HCT116 (cell line): ENCODE measurements around the gene AQP4. TPM values are rescaled to one million over a fixed set of nuclear protein-coding genes. Genes with fewer than 3 reads are reported as not detected.

ENCODE experiments used
- ATAC-seq: fragments of 200-7000 bp; cut with Tn5 transposase; 2 replicates; pipeline ENCODE4 v1.9.1; 2020; ENCODE audit warnings: mild to moderate bottlenecking, moderate library complexity
- BruUV-seq: library from RNA; stranded (reverse); fragments of 400-500 nt; replicated peaks from 2 replicates; lab custom pipeline; 2021; lab: Mats Ljungman, UMichigan
- CTCF ChIA-PET: fragments of 300-600 bp; sonication (Branson Sonifier 250); formaldehyde crosslinking; loops from one replicate; lab custom pipeline; 2021; ENCODE audit warnings: antibody characterized with exemption; lab: Charles Lee
- POLR2A ChIA-PET: fragments of 300-600, 350-600 bp; sonication (Branson Sonifier 250); formaldehyde crosslinking; loops from one replicate; lab custom pipeline; 2021; ENCODE audit warnings: antibody characterized with exemption; lab: Charles Lee
- RAD21 ChIA-PET, 2 experiments: fragments of 300-600 bp; sonication (Branson Sonifier 250); formaldehyde crosslinking; loops; one replicate each; lab custom pipeline; 2023; ENCODE audit warnings: low total read pairs in 2 of 2; ENCODE audit not compliant: uncharacterized antibody in 2 of 2, unreplicated experiment in 2 of 2, low non-redundant PET in 1 of 2; lab: Charles Lee
- DNase-seq: peaks from one replicate; pipeline ENCODE4 v3.0.0-alpha.2; 2010; ENCODE audit warnings: low read depth, low spot score
- H2AFZ ChIP-seq: fragments of 200-600 bp; shearing (Covaris generic), sonication (generic); 2 replicates; pipeline ENCODE4 v1.6.1; 2017; ENCODE audit warnings: low read depth, mixed run types, mixed read lengths, antibody characterized with exemption, low read length; ENCODE audit not compliant: poor library complexity, severe bottlenecking
- H3K27ac ChIP-seq: 2 replicates; pipeline ENCODE4 v1.5.1; 2012; ENCODE audit warnings: low read depth, low read length
- H3K27me3 ChIP-seq: fragments of 200-600 bp; sonication (generic); 2 replicates; pipeline ENCODE4 v1.6.1; 2016; ENCODE audit warnings: mixed run types, low read length, mixed read lengths; ENCODE audit not compliant: insufficient read depth
- H3K36me3 ChIP-seq, 2 experiments: fragments of 200-500 bp in 1 of 2; fragments of 200-600 bp in 1 of 2; sonication (Bioruptor generic) in 1 of 2; sonication (generic) in 1 of 2; 2 replicates each; pipeline versions ENCODE4 v1.5.1 to v1.6.1; 2014 to 2016; ENCODE audit warnings: low read length in 2 of 2, inconsistent platforms in 1 of 2, mixed read lengths in 1 of 2, mixed run types in 1 of 2; ENCODE audit not compliant: insufficient read depth in 2 of 2, control insufficient read depth in 1 of 2
- H3K4me1 ChIP-seq, 2 experiments: fragments of 200-600 bp in 1 of 2; sonication (generic) in 1 of 2; 2 replicates each; pipeline versions ENCODE4 v1.5.1 to v1.6.1; 2012 to 2017; ENCODE audit warnings: low read length in 2 of 2, inconsistent platforms in 1 of 2, mild to moderate bottlenecking in 1 of 2, mixed read lengths in 1 of 2, mixed run types in 1 of 2, moderate library complexity in 1 of 2; ENCODE audit not compliant: insufficient read depth in 2 of 2, control insufficient read depth in 1 of 2
- H3K4me2 ChIP-seq: fragments of 200-600 bp; sonication (generic); 2 replicates; pipeline ENCODE4 v1.6.1; 2017; ENCODE audit warnings: mixed run types, low read length, mixed read lengths
- H3K4me3 ChIP-seq, 2 experiments: fragments of 200-600 bp in 1 of 2; sonication (generic) in 1 of 2; replicated peaks in 1 of 2; 2 replicates each; pipeline ENCODE4 v1.5.1; 2011 to 2016; ENCODE audit warnings: low read length in 2 of 2, control low read depth in 1 of 2, low read depth in 1 of 2, mild to moderate bottlenecking in 1 of 2, mixed read lengths in 1 of 2, mixed run types in 1 of 2
- H3K79me2 ChIP-seq: fragments of 200-600 bp; sonication (generic); 2 replicates; pipeline ENCODE4 v1.6.1; 2017; ENCODE audit warnings: mild to moderate bottlenecking, mixed run types, low read length, moderate library complexity, mixed read lengths; ENCODE audit not compliant: insufficient read depth
- H3K9ac ChIP-seq: fragments of 200-600 bp; sonication (generic); 2 replicates; pipeline ENCODE4 v1.6.1; 2016; ENCODE audit warnings: low read length, mixed read lengths
- H3K9me2 ChIP-seq: fragments of 200-600 bp; sonication (generic), shearing (Covaris generic); 2 replicates; pipeline ENCODE4 v1.6.1; 2017; ENCODE audit warnings: mixed run types, mild to moderate bottlenecking, moderate library complexity; ENCODE audit not compliant: insufficient read depth
- H3K9me3 ChIP-seq, 2 experiments: fragments of 200-500 bp in 1 of 2; fragments of 200-600 bp in 1 of 2; sonication (Bioruptor generic) in 1 of 2; sonication (generic) in 1 of 2; 2 replicates each; pipeline ENCODE4 v1.6.1; 2014 to 2017; ENCODE audit warnings: low read length in 2 of 2, mixed read lengths in 2 of 2, inconsistent platforms in 1 of 2, low read depth in 1 of 2, mild to moderate bottlenecking in 1 of 2, mixed run types in 1 of 2, moderate library complexity in 1 of 2; ENCODE audit not compliant: control insufficient read depth in 1 of 2, insufficient read depth in 1 of 2
- H4K20me1 ChIP-seq: fragments of 200-600 bp; sonication (generic), shearing (Covaris generic); 2 replicates; pipeline ENCODE4 v1.6.1; 2017; ENCODE audit warnings: mixed run types, mild to moderate bottlenecking, moderate library complexity; ENCODE audit not compliant: insufficient read depth
- CBX3 ChIP-seq: IDR thresholded peaks from 2 replicates; pipeline ENCODE4 v1.6.1; 2012; ENCODE audit warnings: low read depth
- CEBPB ChIP-seq: IDR thresholded peaks from 2 replicates; pipeline ENCODE4 v1.6.1; 2012; ENCODE audit warnings: low read depth
- EGR1 ChIP-seq: IDR thresholded peaks from 2 replicates; pipeline ENCODE4 v1.6.1; 2012; ENCODE audit warnings: low read depth
- ELF1 ChIP-seq: IDR thresholded peaks from 2 replicates; pipeline ENCODE4 v1.6.1; 2012; ENCODE audit warnings: low read depth, borderline replicate concordance
- EZH2 ChIP-seq: fragments of 200-600 bp; sonication (generic); IDR thresholded peaks from 2 replicates; pipeline ENCODE4 v1.6.1; 2017; ENCODE audit warnings: antibody characterized with exemption, mixed run types
- FOSL1 ChIP-seq: IDR thresholded peaks from 2 replicates; pipeline ENCODE4 v1.6.1; 2012; ENCODE audit warnings: low read depth
- JUND ChIP-seq: IDR thresholded peaks from 2 replicates; pipeline ENCODE4 v1.6.1; 2012
- POLR2A ChIP-seq: IDR thresholded peaks from 2 replicates; pipeline ENCODE4 v1.7.0; 2011; ENCODE audit warnings: borderline replicate concordance; ENCODE audit not compliant: insufficient read depth, insufficient read length; ENCODE audit errors: extremely low read depth
- POLR2AphosphoS5 ChIP-seq: IDR thresholded peaks from 2 replicates; pipeline ENCODE4 v1.6.1; 2011; ENCODE audit warnings: mild to moderate bottlenecking, low read depth, low read length, moderate library complexity
- RAD21 ChIP-seq: IDR thresholded peaks from 2 replicates; pipeline ENCODE4 v1.6.1; 2012; ENCODE audit warnings: low read depth, mild to moderate bottlenecking
- SIN3A ChIP-seq: IDR thresholded peaks from 2 replicates; pipeline ENCODE4 v1.6.1; 2012; ENCODE audit warnings: low read depth
- SP1 ChIP-seq: IDR thresholded peaks from 2 replicates; pipeline ENCODE4 v1.6.1; 2012; ENCODE audit warnings: low read depth
- TCF7L2 ChIP-seq: IDR thresholded peaks from 2 replicates; pipeline ENCODE4 v1.7.0; 2011; ENCODE audit warnings: borderline replicate concordance, inconsistent platforms; ENCODE audit not compliant: insufficient read depth, insufficient read length; ENCODE audit errors: extremely low read depth
- YY1 ChIP-seq: IDR thresholded peaks from 2 replicates; pipeline ENCODE4 v1.6.1; 2011; ENCODE audit warnings: low read length, low read depth, moderate library complexity, mild to moderate bottlenecking; ENCODE audit not compliant: insufficient replicate concordance; ENCODE audit errors: extremely low read depth
- ZFX ChIP-seq: fragments of 450-650 bp; IDR thresholded peaks from 2 replicates; pipeline ENCODE4 v1.6.1; 2017
- ZNF274 ChIP-seq: fragments of 200-500 bp; sonication (Bioruptor generic); IDR thresholded peaks from 2 replicates; pipeline ENCODE4 v1.6.1; 2014; ENCODE audit warnings: mild to moderate bottlenecking, low read depth, low read length, inconsistent platforms
- intact Hi-C: fragments of 100-400 bp; cut with micrococcal nuclease; formaldehyde crosslinking; loops from 2 replicates; pipeline ENCODE4 v1.10.0; 2022
- total RNA-seq: library from RNA; stranded (reverse); gene quantifications from one replicate; pipeline ENCODE4 v1.2.1, GENCODE V29; 2021; ENCODE audit not compliant: unreplicated experiment
- TF ChIP-seq, protein P1 (sequence below), 3 experiments: fragments of 200-600 bp in 1 of 3; sonication (generic) in 1 of 3; IDR thresholded peaks in 2 of 3; conservative IDR thresholded peaks in 1 of 3; 2 replicates each; pipeline ENCODE4 v1.5.1; 2012 to 2017; ENCODE audit warnings: low read depth in 2 of 3, low read length in 2 of 3, antibody characterized with exemption in 1 of 3, borderline replicate concordance in 1 of 3, control low read depth in 1 of 3, mild to moderate bottlenecking in 1 of 3, mixed read lengths in 1 of 3, mixed run types in 1 of 3, moderate library complexity in 1 of 3; ENCODE audit not compliant: insufficient read depth in 1 of 3
- TF ChIP-seq, protein P2 (sequence below): IDR thresholded peaks from 2 replicates; pipeline ENCODE4 v1.6.1; 2011; ENCODE audit warnings: mild to moderate bottlenecking, low read length, moderate library complexity; ENCODE audit not compliant: insufficient replicate concordance; ENCODE audit errors: extremely low read depth

The AQP4 gene
- total RNA-seq, 1 experiment from 2014 or later, result 0.07 TPM

DNA sequence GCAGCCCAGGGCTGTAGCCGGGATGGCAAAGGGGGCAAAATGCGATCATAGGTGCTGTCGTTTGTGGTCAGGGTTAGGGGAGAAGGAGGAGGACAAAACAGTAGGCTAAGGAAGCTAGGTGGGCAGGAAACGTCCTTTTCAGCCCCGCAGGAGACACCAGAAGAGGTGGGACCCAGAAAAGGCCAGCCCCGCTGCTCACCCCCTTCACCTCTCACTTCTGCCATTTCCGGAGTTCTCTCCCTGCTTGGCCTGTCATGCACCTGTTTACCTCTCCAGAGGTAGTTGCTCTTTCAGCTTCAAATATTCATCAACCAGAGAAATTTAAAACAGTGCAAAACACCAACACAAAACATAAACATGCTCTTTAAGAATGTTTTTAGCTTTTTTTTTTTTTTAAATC lies 849 bp downstream of the AQP4 start:
- ChIA-PET CTCF (no interaction called here), RAD21 (no interaction called here), POLR2A (interaction anchor here (0.6 kb wide), 1 partner anchor 16 kb away, joined by 4 read pairs; no protein-coding TSS in a partner anchor)
- BruUV-seq, result no TSS peak
- Histone ChIP-seq H2AFZ (no peak overlapping the region), H3K79me2 (no peaks in the 10 kb centered on the region), H3K4me2 (no peak overlapping the region), H3K27me3 (peaks cover 18% of the 10 kb centered on the region), H3K27ac (no peak overlapping the region), H3K4me3 (no peak overlapping the region), H3K9me2 (no peaks in the 10 kb centered on the region), H4K20me1 (no peaks in the 10 kb centered on the region), H3K36me3 (no peaks in the 10 kb centered on the region), H3K4me1 (peaks cover 0 to 6% of the 10 kb centered on the region in 2 experiments; a peak in 2 of 4 replicates), H3K9me3 (no peaks in the 10 kb centered on the region), H3K9ac (no peak overlapping the region)
- no peak for DNase-seq
- intact Hi-C loops, result no loop called here
- ATAC-seq, result no peak
- TF ChIP-seq POLR2A (no peak), EGR1 (no peak), ELF1 (no peak), SP1 (no peak), RAD21 (no peak), FOSL1 (no peak), EZH2 (no peak), CEBPB (no peak), TCF7L2 (no peak)

DNA sequence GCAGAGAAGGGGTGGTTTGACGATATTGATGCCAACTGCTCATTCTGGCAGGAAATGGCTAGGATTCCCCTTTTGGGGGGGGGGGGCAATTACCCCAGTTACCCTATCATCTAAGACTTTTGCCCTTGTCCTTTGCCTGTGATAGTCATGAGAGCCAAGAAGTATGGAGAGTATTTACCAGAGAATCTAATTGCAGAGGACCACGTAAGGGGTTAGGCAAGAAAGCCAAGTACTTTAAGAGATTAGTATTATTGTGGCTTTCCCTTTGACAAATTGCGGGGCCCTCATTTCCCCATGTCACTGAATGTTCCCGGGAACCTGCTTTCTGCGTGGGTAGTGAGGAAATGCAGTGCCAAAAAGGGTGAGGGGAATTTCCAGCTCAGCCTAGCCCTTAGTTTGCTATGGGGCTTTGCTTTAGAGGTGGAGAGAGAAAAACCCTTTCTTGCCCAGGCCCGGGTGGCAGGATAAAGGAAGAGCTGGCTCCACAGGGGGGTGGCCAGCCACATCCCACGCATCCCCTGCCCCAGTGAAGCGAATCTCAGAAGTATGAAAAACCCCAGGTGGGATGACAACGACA lies 1.5 kb downstream of the AQP4 start:
- DNase-seq (no peak), ATAC-seq (no peak)
- no peaks in the 10 kb centered on the region for H3K36me3 ChIP-seq
- no peak overlapping the region for H3K4me2 ChIP-seq
- ChIA-PET RAD21 (no interaction called here), POLR2A (no interaction called here), CTCF (no interaction called here)
- peaks cover 0 to 6% of the 10 kb centered on the region in 2 experiments; a peak in 2 of 4 replicates for H3K4me1 ChIP-seq
- peaks cover 17% of the 10 kb centered on the region for H3K27me3 ChIP-seq
- no peaks in the 10 kb centered on the region for H3K9me3 ChIP-seq
- intact Hi-C loops, result no loop called here
- H3K4me3 ChIP-seq, result no peak overlapping the region
- H3K9ac ChIP-seq, result no peak overlapping the region
- no peaks in the 10 kb centered on the region for H3K9me2 ChIP-seq
- TF ChIP-seq, protein P1, sequence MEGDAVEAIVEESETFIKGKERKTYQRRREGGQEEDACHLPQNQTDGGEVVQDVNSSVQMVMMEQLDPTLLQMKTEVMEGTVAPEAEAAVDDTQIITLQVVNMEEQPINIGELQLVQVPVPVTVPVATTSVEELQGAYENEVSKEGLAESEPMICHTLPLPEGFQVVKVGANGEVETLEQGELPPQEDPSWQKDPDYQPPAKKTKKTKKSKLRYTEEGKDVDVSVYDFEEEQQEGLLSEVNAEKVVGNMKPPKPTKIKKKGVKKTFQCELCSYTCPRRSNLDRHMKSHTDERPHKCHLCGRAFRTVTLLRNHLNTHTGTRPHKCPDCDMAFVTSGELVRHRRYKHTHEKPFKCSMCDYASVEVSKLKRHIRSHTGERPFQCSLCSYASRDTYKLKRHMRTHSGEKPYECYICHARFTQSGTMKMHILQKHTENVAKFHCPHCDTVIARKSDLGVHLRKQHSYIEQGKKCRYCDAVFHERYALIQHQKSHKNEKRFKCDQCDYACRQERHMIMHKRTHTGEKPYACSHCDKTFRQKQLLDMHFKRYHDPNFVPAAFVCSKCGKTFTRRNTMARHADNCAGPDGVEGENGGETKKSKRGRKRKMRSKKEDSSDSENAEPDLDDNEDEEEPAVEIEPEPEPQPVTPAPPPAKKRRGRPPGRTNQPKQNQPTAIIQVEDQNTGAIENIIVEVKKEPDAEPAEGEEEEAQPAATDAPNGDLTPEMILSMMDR (IDR thresholded peaks at IDR 0.05 in 2 of 3, conservative IDR thresholded peaks at IDR 0.05 in 1 of 3; ENCODE audit: borderline replicate concordance in 1 of 3, insufficient read depth in 1 of 3, low read depth in 2 of 3, low read length in 2 of 3), result no peak
- TF ChIP-seq SIN3A (no peak), EZH2 (no peak), JUND (no peak), ZNF274 (no peak), CEBPB (no peak), YY1 (no peak), ZFX (no peak), CBX3 (no peak), FOSL1 (no peak), EGR1 (no peak), POLR2AphosphoS5 (no peak)
- TF ChIP-seq, protein P2, sequence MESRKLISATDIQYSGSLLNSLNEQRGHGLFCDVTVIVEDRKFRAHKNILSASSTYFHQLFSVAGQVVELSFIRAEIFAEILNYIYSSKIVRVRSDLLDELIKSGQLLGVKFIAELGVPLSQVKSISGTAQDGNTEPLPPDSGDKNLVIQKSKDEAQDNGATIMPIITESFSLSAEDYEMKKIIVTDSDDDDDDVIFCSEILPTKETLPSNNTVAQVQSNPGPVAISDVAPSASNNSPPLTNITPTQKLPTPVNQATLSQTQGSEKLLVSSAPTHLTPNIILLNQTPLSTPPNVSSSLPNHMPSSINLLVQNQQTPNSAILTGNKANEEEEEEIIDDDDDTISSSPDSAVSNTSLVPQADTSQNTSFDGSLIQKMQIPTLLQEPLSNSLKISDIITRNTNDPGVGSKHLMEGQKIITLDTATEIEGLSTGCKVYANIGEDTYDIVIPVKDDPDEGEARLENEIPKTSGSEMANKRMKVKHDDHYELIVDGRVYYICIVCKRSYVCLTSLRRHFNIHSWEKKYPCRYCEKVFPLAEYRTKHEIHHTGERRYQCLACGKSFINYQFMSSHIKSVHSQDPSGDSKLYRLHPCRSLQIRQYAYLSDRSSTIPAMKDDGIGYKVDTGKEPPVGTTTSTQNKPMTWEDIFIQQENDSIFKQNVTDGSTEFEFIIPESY, result no peak
- no peak overlapping the region for H2AFZ ChIP-seq
- no peaks in the 10 kb centered on the region for H4K20me1 ChIP-seq
- H3K27ac ChIP-seq, result no peak overlapping the region
- no peaks in the 10 kb centered on the region for H3K79me2 ChIP-seq
- no TSS peak for BruUV-seq
